DMS153 treated with DMSO at 0.1 percent for 48 hours (cell line): ENCODE results near the gene POTEH.
"Not testable (repeated sequence)": the region's sequence is repeated elsewhere in the genome, so short reads cannot be mapped to it uniquely, and the experiment has no call there.

ENCODE experiments used
- DNase-seq: peaks from one replicate; lab custom pipeline; 2025; ENCODE audit not compliant: unreplicated experiment; lab: John Stamatoyannopoulos, UW

Gene POTEH

DNA sequence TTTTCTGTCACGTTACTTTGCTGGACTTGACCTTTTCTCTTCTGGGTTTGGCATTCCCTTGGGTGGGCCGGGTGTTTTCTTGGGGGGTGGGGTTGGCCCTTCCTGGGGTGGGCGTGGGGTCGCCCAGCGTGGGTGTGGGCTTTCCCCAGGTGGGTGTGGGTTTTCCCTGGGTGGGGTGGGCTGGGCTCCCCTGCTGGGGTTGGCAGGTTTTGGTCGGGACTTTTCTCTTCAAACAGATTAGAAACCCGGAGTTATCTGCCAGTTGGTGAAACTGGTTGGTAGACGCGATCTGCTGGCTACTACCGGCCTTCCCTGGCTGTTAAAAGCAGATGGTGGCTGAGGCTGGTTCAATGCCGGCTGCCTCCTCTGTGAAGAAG, at the start of gene POTEH:
TSS of gene POTEH (plus strand) at position 278 of the 377 bp plus-strand sequence. CDS start at position 330, 52 bp downstream.
- DNase-seq = not testable (repeated sequence)

DNA sequence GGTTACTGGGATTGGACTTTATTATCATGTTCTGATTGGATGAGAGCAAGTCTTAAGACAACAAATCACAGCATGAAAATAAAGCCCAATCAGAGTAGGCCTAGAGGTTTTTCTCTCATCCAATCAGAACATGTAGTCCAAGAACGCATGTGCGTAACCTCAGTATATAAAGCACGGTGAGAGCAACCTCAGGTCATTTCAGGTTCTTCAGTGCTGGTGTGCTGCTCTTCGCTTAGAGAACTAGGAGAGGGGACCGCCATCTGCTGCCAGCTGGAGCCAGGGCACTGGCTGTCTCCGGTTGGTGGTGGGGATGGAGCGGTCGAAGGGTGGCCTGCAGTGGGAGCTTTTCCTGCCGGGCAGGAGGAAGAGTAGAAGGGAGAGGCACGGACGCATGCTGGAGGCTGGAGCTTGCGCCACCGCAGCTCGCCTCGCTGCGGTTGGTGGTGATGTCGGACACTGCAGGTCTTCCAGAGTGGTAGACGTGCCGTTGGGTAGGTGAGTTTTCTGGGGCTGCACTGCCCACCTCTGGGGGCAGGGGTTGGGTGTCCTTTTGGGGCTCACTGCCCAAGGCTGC, 47.5 kb upstream of the POTEH start:
- DNase-seq = not testable (repeated sequence)

DNA sequence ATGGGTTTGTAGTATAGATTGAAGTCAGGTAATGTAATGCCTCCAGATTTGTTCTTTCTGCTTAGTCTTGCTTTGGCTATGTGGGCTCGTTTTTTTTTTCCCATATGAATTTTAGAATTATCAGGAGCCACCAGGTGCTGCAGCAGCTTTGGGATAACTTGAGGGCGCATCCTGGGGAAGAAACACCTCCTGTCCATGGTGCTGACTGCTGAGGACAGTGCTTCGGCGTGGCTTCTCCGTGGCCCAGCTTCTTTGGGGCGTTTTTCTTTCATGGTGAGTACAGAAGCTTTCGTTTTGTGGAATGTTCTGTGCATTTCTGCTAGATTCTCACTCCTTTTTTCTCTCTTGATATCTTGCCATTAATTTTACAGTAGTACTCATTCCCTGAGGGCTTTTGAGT, 37.9 kb upstream of the POTEH start:
- not testable (repeated sequence) for DNase-seq

DNA sequence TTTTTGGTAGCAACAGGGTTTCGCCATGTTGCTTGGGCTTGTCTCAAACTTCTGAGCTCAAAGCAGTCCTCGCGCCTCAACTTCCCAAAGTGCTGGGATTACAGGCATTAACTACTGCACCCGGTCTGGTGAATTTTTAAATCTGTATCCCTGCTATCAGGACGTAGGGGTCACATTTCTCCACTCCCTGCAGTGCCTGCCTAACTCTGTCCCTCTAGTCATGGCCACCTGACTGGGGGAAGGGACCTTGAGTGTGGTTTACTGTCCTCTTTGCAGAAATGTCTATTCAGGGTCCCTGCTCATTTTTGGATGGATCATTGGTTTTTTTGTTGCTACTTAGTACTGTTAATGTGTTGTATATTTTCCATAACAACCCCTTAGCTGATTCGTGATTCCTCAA, 37.1 kb upstream of the POTEH start:
- not testable (repeated sequence) for DNase-seq

DNA sequence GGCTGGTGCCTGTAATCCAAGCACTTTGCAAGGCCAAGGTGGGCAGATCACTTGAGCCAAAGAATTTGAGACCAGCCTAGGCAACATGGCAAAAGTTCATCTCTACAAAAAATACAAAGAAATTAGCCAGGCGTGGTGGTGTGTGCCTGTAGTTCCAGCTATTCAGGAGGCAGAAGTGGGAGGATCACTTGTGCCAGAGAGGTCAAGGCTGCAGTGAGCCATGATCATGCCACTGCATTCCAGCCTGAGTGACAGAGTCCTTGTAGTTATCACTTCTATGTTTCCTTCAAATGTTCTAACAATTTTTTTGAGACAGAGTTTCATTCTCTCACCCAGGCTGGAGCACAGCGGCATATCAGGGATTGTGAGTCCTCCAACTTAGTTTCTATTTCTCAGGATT, 36.6 kb upstream of the POTEH start:
- not testable (repeated sequence) for DNase-seq

DNA sequence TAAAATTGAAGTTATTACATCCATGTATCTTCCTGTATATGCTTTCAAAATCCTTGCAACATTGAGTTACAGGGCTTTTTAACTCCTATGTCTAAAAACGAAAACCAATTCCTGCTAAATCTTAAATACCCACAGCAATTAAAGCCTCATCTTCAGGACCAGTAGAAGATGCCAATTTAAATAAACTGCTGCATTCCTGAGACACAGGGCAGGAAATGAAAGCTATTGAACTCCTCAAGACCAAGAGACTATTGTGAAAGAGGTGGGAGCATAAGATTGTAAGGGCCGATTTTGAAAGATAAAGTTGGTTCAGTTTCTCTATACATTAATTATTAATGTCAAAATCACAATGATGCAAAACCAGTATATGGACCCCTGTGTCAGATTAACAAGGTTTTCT, 28.7 kb upstream of the POTEH start:
- DNase-seq = not testable (repeated sequence)

DNA sequence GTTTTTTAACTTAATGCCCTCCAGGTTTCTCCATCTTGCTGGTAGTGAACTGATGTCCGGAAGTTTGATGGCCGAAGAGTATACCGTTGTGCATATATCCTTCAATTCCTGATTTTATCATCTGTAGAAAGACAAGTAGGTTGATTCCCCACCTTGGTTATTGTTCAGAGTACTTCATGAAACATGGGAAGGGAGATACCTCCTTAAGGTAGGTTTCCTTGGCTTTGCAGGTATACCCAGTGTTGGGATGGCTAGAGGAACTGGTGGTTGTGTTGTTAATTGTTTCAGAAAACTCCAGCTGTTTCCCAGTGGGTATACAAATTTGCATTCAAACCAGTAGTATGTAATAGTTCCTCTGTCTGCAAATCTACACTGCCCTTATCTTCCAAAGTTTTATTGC, 25.1 kb upstream of the POTEH start:
- not testable (repeated sequence) for DNase-seq

DNA sequence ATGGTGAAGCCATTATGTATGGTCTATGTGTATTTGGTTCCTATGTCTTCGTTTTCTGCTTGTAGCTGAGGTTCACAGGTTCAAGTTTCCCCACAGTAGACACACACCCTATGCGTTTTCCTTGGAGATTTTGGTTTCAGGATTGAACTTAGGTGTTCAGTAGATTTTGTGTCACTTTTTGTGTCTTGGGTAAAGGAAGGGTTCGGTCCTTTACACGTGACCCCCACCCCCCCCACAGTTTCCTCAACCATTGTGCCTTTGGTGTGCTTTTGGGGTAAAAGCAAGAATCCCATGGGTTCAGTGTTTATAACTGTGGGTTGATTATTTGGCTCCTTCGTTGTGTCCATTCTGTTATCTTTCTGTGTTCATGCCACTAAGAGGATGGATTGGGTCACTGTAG, 24.3 kb upstream of the POTEH start:
- DNase-seq = not testable (repeated sequence)

DNA sequence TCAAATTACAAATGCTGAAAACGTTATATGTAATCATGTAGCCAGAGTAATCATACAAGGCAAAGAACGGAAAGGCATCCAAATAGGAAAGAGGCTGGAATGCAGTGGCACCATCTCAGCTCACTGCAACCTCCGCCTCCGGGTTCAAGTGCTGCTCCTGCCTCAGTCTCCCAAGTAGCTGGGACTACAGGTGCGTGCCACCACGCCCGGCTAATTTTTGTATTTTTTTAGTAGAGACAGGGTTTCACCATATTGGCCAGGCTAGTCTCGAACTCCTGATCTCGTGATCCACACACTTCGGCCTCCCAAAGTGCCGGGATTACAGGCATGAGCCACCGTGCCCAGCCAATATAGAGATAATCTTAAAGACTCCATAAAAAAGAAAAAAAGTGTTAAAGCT, 20.4 kb upstream of the POTEH start:
- DNase-seq = not testable (repeated sequence)

DNA sequence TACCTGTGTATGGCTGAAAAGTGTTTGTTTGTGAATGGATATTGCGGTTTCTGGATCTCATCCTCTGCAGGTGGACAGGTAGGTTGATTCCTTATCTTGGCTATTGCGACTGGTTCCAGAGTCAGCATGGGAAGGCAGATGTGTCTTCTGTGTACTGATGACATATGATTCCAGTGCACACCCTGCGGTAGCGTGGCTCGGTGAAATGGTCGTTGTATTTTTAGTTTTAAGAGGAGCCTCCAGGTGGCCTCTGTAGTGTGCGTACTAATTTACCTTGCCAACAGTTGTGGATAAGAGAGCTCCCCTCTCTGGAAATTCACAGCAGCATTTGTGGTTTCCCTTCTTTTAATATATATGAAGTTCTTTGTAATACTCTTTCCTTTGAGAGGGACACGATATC, 10.1 kb upstream of the POTEH start:
- not testable (repeated sequence) for DNase-seq

DNA sequence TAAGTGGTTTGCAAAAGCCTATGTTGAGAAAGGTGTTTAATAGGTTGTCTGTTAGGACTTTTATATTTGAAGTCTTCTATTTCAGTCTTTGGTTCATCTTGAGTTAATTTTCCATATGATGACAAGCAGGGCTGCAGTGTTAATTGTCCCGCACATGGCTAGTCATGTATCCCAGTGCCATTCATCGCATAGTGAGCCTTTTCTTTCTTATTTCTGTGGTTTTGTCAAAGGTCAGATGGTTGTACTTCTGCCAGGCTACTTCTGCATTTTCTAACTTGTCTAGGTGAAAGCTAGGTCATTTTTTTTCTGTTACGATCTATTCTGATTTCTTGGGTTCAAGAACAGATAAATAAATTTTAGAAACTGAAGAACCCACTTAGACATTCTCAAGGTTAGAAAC, 5.7 kb upstream of the POTEH start:
- DNase-seq = not testable (repeated sequence)

DNA sequence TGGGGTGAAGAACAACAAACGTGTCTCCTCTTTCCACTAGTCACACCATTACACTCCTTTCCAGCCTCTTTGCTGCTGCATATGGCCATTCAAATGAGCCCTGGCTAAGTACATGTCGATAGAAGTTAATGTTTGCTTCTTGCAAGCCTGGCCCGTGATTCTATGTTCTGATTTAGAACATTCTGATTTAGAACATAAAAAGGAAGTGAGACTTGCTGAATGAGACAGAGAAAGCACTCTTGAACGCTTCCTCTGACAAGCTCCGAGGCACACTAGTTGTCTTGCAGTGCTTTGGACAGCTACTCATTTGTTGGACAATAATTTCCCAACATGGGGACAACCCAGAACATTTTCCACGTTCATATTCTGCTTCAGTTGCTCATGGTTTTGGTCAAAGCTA, 5.1 kb upstream of the POTEH start:
- DNase-seq = not testable (repeated sequence)

DNA sequence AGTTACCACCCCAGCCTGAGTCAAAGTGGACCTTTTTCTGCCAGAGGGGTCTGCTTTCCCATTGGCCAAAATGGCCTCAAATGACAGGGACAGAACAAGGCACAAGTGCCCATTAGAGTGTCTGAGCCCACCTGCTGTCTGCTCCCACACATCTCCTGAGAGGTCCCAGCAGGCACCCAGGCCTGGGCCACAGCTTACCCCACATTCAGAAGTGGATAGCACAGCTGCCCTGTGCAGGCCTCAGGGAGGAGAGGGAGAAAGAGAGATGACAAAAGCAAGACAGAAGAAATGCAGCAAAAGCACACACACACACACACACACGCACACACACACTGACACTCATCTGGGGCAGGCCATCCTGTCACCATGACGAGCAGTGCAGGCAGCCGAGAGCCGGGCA, 4.2 kb upstream of the POTEH start:
- DNase-seq = not testable (repeated sequence)

DNA sequence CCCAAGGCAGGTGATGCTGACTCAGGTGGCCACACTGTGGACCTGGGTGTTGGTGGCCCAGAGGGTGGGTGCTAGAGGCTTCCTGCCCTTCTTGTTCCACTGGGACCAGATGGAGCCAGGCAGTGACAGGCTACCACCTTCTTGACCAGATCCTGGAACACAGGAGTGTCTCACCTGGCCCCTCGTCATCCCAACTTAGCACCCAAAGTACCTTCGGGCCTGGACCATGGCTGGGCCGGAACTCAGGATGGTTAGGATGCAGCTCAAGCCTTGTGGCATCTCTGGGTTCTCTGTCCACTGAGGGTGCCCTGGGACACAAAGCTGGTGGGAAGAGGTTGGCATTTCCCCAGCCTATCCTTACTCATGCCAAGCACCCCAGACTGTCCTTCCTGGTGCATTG, 2.7 kb upstream of the POTEH start:
- DNase-seq = not testable (repeated sequence)

DNA sequence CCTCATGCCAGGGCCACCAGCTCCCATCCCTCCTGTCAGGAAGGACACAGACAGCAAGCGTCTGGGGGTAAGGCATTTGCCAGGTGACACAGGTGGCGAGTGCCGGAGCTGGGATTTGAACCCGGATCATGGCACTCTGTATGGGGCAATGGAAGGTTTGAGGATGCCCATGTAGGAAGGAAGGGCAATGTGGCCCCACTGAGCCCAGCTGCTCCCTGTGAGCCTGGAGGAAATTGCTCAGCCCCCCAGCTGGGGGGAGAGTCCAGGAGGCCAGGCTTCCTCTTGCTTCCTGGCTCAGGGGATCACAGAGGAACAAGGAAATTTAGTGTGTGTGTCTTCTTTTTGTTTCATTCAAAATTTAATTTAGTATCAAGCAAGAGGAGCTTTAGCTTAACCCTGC, 2.1 kb upstream of the POTEH start:
- not testable (repeated sequence) for DNase-seq

DNA sequence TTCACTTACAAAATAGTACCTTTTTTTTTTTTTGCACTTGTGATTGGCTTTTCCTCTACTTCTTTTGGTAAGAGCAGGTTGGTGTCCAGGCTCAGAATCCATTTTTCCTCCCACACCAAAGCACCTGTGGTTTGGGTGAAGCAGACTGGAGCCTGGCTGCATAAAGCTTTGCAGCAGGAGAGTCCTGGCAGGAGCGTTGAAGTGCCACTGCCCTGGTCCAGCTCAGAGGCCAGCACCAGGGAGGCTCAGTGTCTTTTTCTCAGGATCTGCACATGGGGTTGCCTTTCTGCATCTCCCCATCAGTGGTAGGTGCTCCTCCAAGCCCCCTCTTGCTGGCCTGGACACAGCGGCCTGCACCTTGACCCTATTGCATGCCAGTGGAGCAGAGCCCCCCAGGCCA, 1.7 kb upstream of the POTEH start:
- DNase-seq = not testable (repeated sequence)

DNA sequence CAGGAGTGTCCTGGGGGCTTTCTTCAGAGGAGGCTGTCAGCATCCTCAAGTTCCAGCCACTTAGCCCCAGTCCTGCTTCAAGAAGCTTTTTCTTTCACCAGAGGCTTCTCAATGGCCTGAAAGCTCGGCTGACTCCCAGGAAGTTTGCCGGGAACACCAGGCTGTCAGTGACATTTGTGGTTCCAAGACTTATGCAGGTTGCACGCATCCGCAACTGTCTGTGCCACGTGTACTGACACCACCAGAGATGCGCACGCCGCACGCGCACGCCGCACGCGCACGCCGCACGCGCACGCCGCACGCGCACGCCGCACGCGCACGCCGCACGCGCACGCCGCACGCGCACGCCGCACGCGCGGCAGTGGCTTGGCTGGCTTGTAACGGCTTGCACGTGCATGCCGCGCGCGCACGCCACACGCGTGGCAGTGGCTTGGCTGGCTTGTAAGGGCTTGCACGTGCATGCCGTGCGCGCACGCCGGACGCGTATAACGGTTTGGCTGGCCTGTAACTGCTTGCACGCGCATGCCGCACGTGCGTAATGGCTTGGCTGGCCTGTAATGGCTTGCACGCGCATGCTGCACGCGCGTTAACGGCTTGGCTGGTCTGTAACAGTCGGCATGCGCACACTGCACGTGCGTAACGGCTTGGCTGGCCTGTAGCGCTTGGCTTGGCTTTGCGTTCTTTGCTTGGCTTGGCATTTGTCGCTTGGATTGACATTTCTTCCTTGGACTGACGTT, 646 bp upstream of the POTEH start:
- not testable (repeated sequence) for DNase-seq

DNA sequence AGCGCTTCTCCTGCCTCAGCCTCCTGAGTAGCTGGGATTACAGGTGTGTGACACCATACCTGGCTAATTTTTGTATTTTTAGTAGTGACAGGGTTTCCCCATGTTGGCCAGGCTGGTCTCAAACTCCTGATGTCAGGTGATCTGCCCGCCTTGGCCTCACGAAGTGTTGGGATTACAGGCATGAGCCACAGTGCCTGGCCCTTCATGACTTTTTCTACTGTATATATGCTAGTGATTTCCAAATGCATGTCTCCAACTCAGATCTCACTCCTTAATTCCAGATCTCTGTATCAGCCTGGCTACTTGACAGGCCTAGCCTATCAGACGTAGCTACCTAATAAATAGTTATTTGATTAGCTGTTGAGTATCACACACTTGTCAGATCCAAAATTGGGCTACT, 23.8 kb downstream of the POTEH start:
- not testable (repeated sequence) for DNase-seq

DNA sequence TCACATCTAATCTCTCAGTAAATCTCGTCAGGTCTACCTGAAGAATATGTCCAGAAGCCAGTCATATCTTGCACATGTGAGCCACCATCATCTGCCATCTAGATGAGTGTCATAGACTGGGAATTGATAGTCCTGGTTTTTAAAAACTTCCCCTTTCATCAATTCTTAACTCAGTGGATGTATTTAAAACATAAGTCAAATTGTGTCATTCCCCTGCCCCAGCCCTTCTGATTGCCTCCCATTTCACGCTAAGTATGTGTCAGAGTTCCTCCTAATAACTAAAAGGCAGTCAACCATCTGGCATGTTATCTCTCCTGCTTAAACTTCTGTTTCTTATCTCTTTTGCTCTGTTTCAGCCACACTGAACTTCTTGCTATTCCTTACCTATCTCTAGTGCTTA, 24.3 kb downstream of the POTEH start:
- not testable (repeated sequence) for DNase-seq

DNA sequence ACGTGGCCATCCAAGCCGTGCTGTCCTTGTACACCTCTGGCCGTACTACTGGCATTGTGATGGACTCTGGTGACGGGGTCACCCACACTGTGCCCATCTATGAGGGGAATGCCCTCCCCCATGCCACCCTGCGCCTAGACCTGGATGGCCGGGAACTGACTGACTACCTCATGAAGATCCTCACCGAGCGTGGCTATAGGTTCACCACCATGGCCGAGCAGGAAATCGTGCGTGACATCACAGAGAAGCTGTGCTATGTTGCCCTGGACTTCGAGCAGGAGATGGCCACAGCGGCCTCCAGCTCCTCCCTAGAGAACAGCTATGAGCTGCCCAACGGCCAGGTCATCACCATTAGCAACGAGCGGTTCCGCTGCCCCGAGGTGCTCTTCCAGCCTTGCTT, 32.1 kb downstream of the POTEH start:
- not testable (repeated sequence) for DNase-seq

DNA sequence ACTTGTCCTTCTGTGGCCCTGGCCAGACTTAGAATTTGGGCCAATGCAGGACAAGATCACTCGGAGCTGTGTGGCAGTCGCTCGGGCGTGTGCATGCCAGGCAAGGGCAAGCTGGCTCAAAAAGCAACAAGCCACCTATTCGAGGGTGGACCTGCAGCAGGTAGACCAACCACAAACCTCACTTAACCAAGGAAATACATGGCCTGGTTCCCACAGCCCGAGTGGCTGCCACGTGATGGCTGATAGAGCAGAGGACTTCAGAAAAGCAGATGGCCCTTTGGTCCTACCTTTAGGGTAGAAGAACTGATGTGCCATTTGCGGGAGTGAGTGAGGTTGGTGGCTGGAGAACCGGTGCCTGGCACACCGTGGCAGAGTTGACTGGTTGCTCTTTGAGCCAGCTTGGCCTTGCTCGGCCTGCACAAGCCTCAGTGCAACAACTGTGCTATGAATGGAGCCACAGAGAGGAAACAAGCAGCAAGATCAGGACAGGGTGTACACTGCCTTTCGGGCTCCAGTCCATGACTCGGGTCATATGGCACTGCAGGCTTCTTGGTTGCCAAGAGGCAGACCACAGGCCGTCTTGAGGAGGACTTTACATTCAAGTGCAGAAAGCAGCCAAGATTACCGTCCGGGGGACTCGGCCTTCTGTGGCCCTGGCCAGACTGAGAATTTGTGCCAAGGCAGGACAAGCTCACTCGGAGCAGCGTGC, 39.5 kb downstream of the POTEH start:
- DNase-seq = not testable (repeated sequence)

DNA sequence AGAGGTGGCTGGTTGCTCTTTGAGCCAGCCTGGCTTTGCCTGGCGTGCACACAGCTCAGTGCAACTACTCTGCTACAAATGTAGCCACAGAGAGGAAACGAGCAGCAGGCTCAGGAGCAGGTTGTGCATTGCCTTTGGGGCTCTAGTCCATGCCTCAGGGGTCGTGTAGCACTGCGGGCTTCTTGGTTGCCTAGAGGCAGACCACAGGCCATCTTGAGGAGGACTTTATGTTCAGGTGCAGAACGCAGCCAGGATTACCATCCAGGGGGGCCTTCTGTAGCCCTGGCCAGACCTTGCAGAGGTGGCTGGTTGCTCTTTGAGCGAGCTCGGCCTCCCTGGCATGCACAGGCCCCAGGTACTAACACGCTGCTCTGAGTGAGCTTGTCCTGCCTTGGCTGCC, 41.2 kb downstream of the POTEH start:
- DNase-seq = not testable (repeated sequence)
